ENCODE measurements around the gene BRWD1.

BRWD1 gene

GRCh38 chr21:39185157-39185556 is 128.3 kb downstream of the BRWD1 start:
- TF ChIP-seq CTCF (IDR thresholded peaks at IDR 0.05; ENCODE audit: insufficient read depth, low read depth, low read length, missing control alignments), result no peak
- peak overlapping the region; percentile 99 for H3K4me3 ChIP-seq (ENCODE audit: low read depth, low read length)
- no peak for DNase-seq (ENCODE audit: low read depth)

- H3K4me3 ChIP-seq (ENCODE audit: low read depth, low read length), result peak overlapping the region; percentile 99
- peak; percentile 35 for DNase-seq (ENCODE audit: low read depth)
- no peak for TF ChIP-seq CTCF (IDR thresholded peaks at IDR 0.05; ENCODE audit: insufficient read depth, low read depth, low read length, missing control alignments)
Observed at GRCh38 chr21:39184050-39184980, 129.1 kb downstream of the BRWD1 start.

GRCh38 chr21:39183272-39184049 is 130.0 kb downstream of the BRWD1 start, which contains the start of gene PSMG1:
Gene PSMG1 (minus strand): TSS chr21:39183451. CDS start chr21:39183385, 66 bp downstream.
- peak; percentile 98 for DNase-seq (ENCODE audit: low read depth)
- no peak for TF ChIP-seq CTCF (IDR thresholded peaks at IDR 0.05; ENCODE audit: insufficient read depth, low read depth, low read length, missing control alignments)
- peak within 1 kb of the TSS; percentile 99 for H3K4me3 ChIP-seq (ENCODE audit: low read depth, low read length)

GRCh38 chr21:39182484-39183271 is 130.8 kb downstream of the BRWD1 start:
- peak overlapping the region; percentile 99 for H3K4me3 ChIP-seq (ENCODE audit: low read depth, low read length)
- no peak for TF ChIP-seq CTCF (IDR thresholded peaks at IDR 0.05; ENCODE audit: insufficient read depth, low read depth, low read length, missing control alignments)
- DNase-seq (ENCODE audit: low read depth), result no peak

- no peak for DNase-seq (ENCODE audit: low read depth)
- H3K4me3 ChIP-seq (ENCODE audit: low read depth, low read length), result peak overlapping the region; percentile 99
- no peak for TF ChIP-seq CTCF (IDR thresholded peaks at IDR 0.05; ENCODE audit: insufficient read depth, low read depth, low read length, missing control alignments)
Observed at GRCh38 chr21:39182016-39182415, 131.4 kb downstream of the BRWD1 start.

- DNase-seq (ENCODE audit: low read depth), result no peak
- no peak for TF ChIP-seq CTCF (IDR thresholded peaks at IDR 0.05; ENCODE audit: insufficient read depth, low read depth, low read length, missing control alignments)
- no peak overlapping the region for H3K4me3 ChIP-seq (ENCODE audit: low read depth, low read length)
Observed at GRCh38 chr21:39181205-39181818, 132.1 kb downstream of the BRWD1 start.
